ENCODE measurements around the gene ROR1. TPM values are rescaled to one million over a fixed set of nuclear protein-coding genes. Genes with fewer than 3 reads are reported as not detected.
A peak's percentile ranks its signal among the peaks of the same experiment; 100 is the strongest.

ROR1 gene
- total and polyA plus RNA-seq, 2 donors (not counting 1 experiment from before 2014, with no cell fraction given): 14.5 to 16.5 TPM

DNA sequence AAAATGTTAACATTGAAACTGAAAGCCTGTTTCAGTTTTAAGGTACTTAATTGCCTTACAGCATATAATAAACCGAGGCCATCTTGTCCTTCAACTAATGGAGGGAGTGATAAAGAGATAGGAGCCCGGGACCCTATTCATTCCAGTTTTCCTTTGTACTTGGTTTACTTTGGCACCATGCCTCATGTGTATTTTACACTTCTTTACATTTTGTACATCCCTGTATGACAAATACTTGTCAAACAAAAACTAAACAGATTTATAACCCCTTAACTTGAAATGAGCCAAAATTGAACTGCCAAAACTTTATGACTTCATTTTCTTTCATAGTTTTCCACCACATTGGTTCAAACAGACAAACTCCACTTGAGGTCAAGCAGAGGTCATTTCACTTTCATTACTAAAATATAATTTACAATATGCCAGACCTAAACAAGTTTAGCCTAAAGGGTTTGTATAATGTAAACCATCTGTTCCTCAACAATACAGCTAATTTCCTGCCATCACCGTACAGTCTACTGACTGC is 398.7 kb downstream of the ROR1 start:
- Histone ChIP-seq H2AFZ (ENCODE audit: low read length) (no peak overlapping the region), H3K4me3 (replicated peaks in 1 of 4; ENCODE audit: control extremely low read depth in 1 of 4, insufficient read depth in 1 of 4, low read depth in 3 of 4, low read length in 4 of 4) (peak overlapping the region in 1 of 4 experiments; percentile 39), H3K9me3 (ENCODE audit: control insufficient read depth, insufficient read depth, low read depth, low read length) (no peaks in the 10 kb centered on the region), H3K9ac (ENCODE audit: insufficient read depth, low read length) (no peak overlapping the region), H3K4me2 (ENCODE audit: extremely low read depth, insufficient read depth, low read length) (peak overlapping the region; percentile 64), H3K79me2 (ENCODE audit: control insufficient read depth, insufficient read depth, low read length) (no peaks in the 10 kb centered on the region), H3K4me1 (ENCODE audit: control insufficient read depth, extremely low read depth, insufficient read depth, low read length) (peaks cover 17% of the 10 kb centered on the region), H3K27me3 (ENCODE audit: control insufficient read depth, insufficient read depth, low read length) (no peaks in the 10 kb centered on the region), H3K27ac (ENCODE audit: insufficient read depth, low read length) (peak overlapping the region; percentile 67), H3K36me3 (ENCODE audit: control insufficient read depth, insufficient read depth, low read length) (no peaks in the 10 kb centered on the region), H4K20me1 (ENCODE audit: control insufficient read depth, extremely low read depth, insufficient read depth, low read length) (no peaks in the 10 kb centered on the region)
- DNase-seq (ENCODE audit: low read depth in 2 of 2): peak; percentile 49 to 91
- TF ChIP-seq, protein P1, sequence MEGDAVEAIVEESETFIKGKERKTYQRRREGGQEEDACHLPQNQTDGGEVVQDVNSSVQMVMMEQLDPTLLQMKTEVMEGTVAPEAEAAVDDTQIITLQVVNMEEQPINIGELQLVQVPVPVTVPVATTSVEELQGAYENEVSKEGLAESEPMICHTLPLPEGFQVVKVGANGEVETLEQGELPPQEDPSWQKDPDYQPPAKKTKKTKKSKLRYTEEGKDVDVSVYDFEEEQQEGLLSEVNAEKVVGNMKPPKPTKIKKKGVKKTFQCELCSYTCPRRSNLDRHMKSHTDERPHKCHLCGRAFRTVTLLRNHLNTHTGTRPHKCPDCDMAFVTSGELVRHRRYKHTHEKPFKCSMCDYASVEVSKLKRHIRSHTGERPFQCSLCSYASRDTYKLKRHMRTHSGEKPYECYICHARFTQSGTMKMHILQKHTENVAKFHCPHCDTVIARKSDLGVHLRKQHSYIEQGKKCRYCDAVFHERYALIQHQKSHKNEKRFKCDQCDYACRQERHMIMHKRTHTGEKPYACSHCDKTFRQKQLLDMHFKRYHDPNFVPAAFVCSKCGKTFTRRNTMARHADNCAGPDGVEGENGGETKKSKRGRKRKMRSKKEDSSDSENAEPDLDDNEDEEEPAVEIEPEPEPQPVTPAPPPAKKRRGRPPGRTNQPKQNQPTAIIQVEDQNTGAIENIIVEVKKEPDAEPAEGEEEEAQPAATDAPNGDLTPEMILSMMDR (conservative IDR thresholded peaks at IDR 0.05 in 1 of 2, IDR thresholded peaks at IDR 0.05 in 1 of 2; ENCODE audit: low read depth in 1 of 2, low read length in 2 of 2): no peak
- TF ChIP-seq EZH2 (IDR thresholded peaks at IDR 0.05; ENCODE audit: low read length, missing control alignments): no peak

DNA sequence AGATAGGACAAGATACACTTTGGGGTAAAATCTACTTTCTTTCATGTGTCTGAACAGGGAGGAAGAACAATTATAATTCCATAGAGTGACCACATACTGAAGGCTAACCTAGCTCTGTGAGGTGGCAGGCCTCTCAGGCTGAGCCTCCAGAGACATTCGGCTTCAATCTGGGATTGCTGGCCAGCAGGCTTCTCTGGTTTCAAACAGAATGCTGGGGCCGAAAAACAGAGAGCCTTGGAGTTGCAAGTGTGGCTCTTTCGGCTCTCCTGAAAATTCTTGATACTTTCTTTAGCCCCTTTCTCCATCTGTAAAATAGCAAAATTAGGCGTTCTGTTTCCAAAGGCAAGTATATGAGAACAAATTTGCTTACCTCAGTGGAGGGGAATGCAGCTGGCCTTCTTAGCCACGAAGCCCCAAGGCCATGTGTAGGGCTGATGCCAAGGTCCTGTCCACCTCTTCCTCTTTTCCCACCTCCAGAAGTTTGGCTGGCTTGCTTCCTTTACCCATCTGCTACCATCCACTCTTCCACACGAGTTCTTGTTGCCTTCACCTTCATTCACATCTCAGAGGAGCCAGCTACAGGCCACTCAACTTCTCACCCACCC is 399.6 kb downstream of the ROR1 start:
- H2AFZ ChIP-seq (ENCODE audit: low read length): no peak overlapping the region
- H3K27me3 ChIP-seq (ENCODE audit: control insufficient read depth, insufficient read depth, low read length): no peaks in the 10 kb centered on the region
- H3K27ac ChIP-seq (ENCODE audit: insufficient read depth, low read length): no peak overlapping the region
- H3K4me2 ChIP-seq (ENCODE audit: extremely low read depth, insufficient read depth, low read length): peak overlapping the region; percentile 64
- no peak for TF ChIP-seq EZH2 (IDR thresholded peaks at IDR 0.05; ENCODE audit: low read length, missing control alignments)
- TF ChIP-seq, protein P1 (conservative IDR thresholded peaks at IDR 0.05 in 1 of 2, IDR thresholded peaks at IDR 0.05 in 1 of 2; ENCODE audit: low read depth in 1 of 2, low read length in 2 of 2): no peak
- H3K9ac ChIP-seq (ENCODE audit: insufficient read depth, low read length): no peak overlapping the region
- H3K79me2 ChIP-seq (ENCODE audit: control insufficient read depth, insufficient read depth, low read length): no peaks in the 10 kb centered on the region
- DNase-seq (ENCODE audit: low read depth in 2 of 2): peak; percentile 22
- peaks cover under 1% of the 10 kb centered on the region for H3K36me3 ChIP-seq (ENCODE audit: control insufficient read depth, insufficient read depth, low read length)
- no peaks in the 10 kb centered on the region for H4K20me1 ChIP-seq (ENCODE audit: control insufficient read depth, extremely low read depth, insufficient read depth, low read length)
- H3K4me3 ChIP-seq (replicated peaks in 1 of 4; ENCODE audit: control extremely low read depth in 1 of 4, insufficient read depth in 1 of 4, low read depth in 3 of 4, low read length in 4 of 4): no peak overlapping the region
- no peaks in the 10 kb centered on the region for H3K9me3 ChIP-seq (ENCODE audit: control insufficient read depth, insufficient read depth, low read depth, low read length)
- H3K4me1 ChIP-seq (ENCODE audit: control insufficient read depth, extremely low read depth, insufficient read depth, low read length): peaks cover 17% of the 10 kb centered on the region

DNA sequence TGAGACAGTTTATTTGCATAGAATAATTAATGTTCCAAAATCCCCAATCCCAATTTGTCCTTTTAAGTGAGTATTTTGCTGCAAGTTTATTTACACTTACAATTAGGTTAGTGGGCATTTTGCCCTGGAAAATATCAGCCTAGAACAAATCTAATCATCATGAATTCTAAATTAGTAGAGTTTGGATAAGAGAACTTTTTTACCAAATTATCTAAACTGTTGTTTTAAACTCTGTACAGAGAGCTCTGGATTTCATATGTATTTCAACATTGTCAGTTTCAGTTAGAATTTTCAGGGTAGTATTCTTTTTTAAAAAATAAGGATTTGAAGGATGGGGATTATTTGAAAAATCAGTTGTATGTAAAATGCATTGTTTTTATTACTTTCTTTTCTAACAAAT is 401.8 kb downstream of the ROR1 start:
- Histone ChIP-seq H3K4me2 (ENCODE audit: extremely low read depth, insufficient read depth, low read length) (no peak overlapping the region), H3K9ac (ENCODE audit: insufficient read depth, low read length) (no peak overlapping the region), H3K79me2 (ENCODE audit: control insufficient read depth, insufficient read depth, low read length) (no peaks in the 10 kb centered on the region), H2AFZ (ENCODE audit: low read length) (no peak overlapping the region), H3K4me1 (ENCODE audit: control insufficient read depth, extremely low read depth, insufficient read depth, low read length) (peaks cover 17% of the 10 kb centered on the region), H4K20me1 (ENCODE audit: control insufficient read depth, extremely low read depth, insufficient read depth, low read length) (no peaks in the 10 kb centered on the region), H3K4me3 (replicated peaks in 1 of 4; ENCODE audit: control extremely low read depth in 1 of 4, insufficient read depth in 1 of 4, low read depth in 3 of 4, low read length in 4 of 4) (no peak overlapping the region), H3K27ac (ENCODE audit: insufficient read depth, low read length) (no peak overlapping the region), H3K36me3 (ENCODE audit: control insufficient read depth, insufficient read depth, low read length) (peaks cover 2% of the 10 kb centered on the region), H3K9me3 (ENCODE audit: control insufficient read depth, insufficient read depth, low read depth, low read length) (no peaks in the 10 kb centered on the region), H3K27me3 (ENCODE audit: control insufficient read depth, insufficient read depth, low read length) (no peaks in the 10 kb centered on the region)
- no peak for DNase-seq (ENCODE audit: low read depth in 2 of 2)
- TF ChIP-seq, protein P1 (conservative IDR thresholded peaks at IDR 0.05 in 1 of 2, IDR thresholded peaks at IDR 0.05 in 1 of 2; ENCODE audit: low read depth in 1 of 2, low read length in 2 of 2): no peak
- TF ChIP-seq EZH2 (IDR thresholded peaks at IDR 0.05; ENCODE audit: low read length, missing control alignments): no peak
